ENCODE data around the gene THOC5. TPM values are rescaled to one million over a fixed set of nuclear protein-coding genes. Genes with fewer than 3 reads are reported as not detected.

Gene THOC5
- polyA plus RNA-seq, 3 donors, result 20.8 to 35.0 (median 26.9) TPM

GRCh38 chr22:29478326-29479276, 75.0 kb downstream of the THOC5 start:
- DNase-seq (ENCODE audit: low read depth in 3 of 3, low spot score in 2 of 3), result no peak

GRCh38 chr22:29477723-29478318, 75.7 kb downstream of the THOC5 start:
- DNase-seq (ENCODE audit: low read depth in 3 of 3, low spot score in 2 of 3), result no peak

DNA sequence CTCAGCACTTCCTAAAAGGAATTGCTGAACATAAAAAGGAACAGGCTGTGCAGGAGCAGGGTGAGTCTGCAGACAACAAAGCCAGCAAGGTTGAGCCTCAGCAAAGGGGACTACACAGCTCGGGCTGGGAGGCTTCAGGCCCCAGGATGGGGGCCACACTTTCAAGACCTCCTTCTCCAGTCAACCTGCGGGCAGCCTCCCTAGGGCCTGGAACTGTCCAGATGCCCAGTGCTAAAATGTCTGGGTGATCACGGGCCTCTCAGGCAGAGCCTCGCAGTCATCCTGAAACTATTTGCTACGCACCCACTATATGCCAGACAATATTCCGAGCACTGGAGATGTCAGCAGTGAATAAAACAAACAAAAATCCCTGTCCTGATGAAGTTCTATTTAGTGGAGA, 77.4 kb downstream of the THOC5 start:
- DNase-seq (ENCODE audit: low read depth in 3 of 3, low spot score in 2 of 3), result no peak

- DNase-seq (ENCODE audit: low read depth in 3 of 3, low spot score in 2 of 3), result no peak
Measured at GRCh38 chr22:29475550-29475949, 78.0 kb downstream of the THOC5 start.

GRCh38 chr22:29473001-29473400, 80.6 kb downstream of the THOC5 start:
- no peak for DNase-seq (ENCODE audit: low read depth in 3 of 3, low spot score in 2 of 3)

DNA sequence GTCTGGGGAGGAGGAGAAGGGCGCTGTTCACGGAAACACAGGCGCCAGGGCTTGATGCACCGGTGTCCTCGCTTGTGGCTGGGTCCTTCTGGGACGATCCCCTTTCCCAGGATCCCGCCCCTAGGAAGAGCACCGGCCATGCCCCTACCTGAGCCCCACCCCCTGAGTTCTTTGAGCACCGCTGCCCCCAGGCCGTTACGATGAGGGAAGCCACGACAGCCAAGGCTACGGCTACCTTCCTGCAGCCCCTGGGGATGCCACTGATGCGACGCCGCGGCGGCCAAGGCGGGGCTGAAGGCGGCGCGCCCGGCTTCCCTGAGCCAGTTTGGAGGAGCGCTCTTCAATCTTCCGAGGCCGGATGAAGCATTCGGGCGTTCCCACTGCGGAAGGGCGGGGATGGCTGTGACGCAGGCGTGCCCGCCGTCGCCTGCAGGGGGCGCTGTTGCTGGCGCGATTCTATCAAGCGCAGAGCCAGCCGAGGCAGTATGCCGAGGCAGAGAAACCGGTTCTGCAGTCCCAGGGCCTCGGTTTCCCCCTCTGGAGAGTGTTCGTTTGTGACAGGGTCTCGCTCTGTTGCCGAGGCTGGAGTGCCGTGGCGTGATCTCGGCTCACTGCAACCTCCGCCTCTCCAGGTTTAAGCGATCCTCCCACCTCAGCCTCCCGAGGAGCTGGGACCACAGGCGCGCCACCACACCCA, 83.2 kb downstream of the THOC5 start:
- peak in 1 of 3 donors; percentile 45 for DNase-seq (ENCODE audit: low read depth in 3 of 3, low spot score in 2 of 3)

DNA sequence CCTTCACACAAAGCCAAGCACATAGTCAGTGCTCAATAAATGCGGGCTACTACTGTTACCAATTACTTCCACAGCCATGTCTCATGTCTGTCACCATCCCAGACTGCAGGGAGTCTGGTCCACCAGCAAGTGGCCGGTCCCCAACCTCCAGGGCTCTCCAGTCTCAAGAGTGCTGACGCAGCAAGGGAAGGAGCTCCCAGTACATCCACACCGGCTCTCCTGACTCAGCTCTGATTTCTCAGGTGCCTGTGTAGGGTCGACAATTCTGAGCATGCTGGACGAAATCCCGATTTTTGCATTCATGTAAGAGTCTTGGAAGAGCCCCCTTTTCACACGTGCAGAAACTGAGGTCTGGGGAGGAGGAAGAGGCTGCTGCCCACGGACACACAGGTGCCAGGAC, 83.8 kb downstream of the THOC5 start:
- no peak for DNase-seq (ENCODE audit: low read depth in 3 of 3, low spot score in 2 of 3)

DNA sequence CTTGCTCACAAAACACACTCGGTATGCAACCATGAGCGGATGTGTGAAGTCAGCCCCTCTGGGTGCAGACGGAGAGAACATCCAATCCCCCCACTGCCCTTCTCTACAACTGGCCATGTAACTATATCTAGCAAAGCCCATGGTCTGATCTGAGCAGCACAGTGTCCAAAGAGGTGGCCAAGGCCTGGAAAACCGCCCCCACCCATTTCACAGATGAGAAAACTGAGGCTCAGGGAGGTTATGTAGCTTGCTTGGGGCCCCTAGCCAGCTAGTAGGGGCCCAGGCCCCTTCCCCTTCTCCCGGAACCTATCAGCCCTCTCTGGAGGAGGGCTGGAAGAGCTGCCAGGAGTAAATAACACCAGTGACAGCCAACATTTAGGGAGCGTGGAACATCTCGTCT, 89.0 kb downstream of the THOC5 start:
- no peak for DNase-seq (ENCODE audit: low read depth in 3 of 3, low spot score in 2 of 3)

- no peak for DNase-seq (ENCODE audit: low read depth in 3 of 3, low spot score in 2 of 3)
Measured at GRCh38 chr22:29463629-29464028, 89.9 kb downstream of the THOC5 start.

GRCh38 chr22:29461263-29461662, 92.3 kb downstream of the THOC5 start:
- no peak for DNase-seq (ENCODE audit: low read depth in 3 of 3, low spot score in 2 of 3)

DNA sequence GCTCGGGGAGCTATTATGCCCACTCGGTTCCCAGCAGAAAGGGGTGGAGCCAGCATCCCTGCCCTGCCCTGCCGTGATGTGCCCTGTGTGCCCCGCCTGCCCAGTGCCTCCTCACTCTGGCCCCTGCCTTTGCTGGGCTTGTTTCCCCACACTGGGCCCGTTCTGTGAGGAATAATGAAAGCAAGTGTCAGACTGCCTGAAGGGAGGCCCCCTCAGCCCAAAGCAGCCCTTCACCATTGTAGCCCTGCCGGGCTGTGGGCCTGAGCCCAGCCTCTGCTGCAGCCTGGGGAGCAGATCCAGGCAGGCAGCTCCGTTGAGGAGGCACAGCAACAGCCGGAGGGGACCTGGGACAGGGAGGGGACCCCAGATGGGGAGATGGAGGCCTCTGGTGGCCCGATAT, 93.8 kb downstream of the THOC5 start:
- DNase-seq (ENCODE audit: low read depth in 3 of 3, low spot score in 2 of 3), result no peak

GRCh38 chr22:29458551-29458950, 95.0 kb downstream of the THOC5 start:
- DNase-seq (ENCODE audit: low read depth in 3 of 3, low spot score in 2 of 3), result no peak

DNA sequence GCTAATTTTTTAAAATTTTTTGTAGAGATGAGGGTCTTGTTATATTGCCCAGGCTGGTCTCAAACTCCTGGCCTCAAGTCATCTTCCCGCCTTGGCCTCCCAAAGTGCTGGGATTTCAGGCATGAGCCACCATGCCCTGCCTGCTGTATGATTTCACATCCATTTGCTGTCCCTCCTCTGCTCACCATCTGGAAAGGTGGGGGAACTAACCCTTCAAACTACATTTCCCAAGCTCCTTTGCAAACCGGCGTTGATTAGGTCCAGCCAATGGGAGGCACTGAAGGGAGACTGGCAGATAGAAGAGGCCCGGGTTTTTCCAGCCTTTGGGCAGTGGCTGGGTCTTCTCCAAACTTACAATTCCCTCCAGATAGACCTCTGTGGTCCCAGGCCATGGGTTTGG, 95.8 kb downstream of the THOC5 start:
- no peak for DNase-seq (ENCODE audit: low read depth in 3 of 3, low spot score in 2 of 3)

DNA sequence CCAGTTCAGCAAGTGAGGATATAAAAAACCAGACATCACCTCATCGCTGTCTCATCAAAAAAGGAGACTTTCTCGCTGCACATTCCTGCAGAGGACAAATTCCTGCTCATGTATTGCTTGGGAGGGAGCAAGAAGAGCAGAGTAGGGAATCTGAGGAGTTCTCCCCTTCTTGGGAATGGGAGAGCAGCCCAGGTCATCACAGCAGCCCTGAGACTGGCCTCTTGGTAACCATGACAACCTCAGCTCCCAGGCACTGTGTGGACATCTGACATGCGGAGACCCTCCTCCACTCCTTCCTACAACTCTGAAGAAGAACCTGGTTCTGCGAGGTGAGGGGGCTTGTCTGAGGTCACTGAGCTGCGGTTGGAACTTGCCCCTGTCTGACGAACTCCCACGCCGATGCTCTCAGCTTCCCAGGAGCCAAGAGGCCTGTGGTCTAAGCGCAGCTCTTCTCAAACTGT, 97.3 kb downstream of the THOC5 start:
- no peak for DNase-seq (ENCODE audit: low read depth in 3 of 3, low spot score in 2 of 3)

Other genes starting within 250 kb of the THOC5 start
- 1 to 10 TPM; 4.4 to 6.5 (median 5.6) TPM for gene GAS2L1, start 247.1 kb downstream of the THOC5 start, polyA plus RNA-seq (ENCODE audit: insufficient read length in 3 of 3)
- gene RASL10A, start 238.1 kb downstream of the THOC5 start, polyA plus RNA-seq (ENCODE audit: insufficient read length in 3 of 3), result under 1 TPM in 2 of 3 donors, not detected in 1; 0.12 to 0.26 TPM
- 10 to 100 TPM; 40.9 to 47.3 (median 43.3) TPM for gene AP1B1, start 165.2 kb downstream of the THOC5 start, polyA plus RNA-seq (ENCODE audit: insufficient read length in 3 of 3)
- gene RFPL1, start 115.2 kb downstream of the THOC5 start, polyA plus RNA-seq (ENCODE audit: insufficient read length in 3 of 3), result 1 to 10 TPM; 1.1 to 1.4 (median 1.2) TPM
- gene NEFH, start 73.5 kb downstream of the THOC5 start, polyA plus RNA-seq (ENCODE audit: insufficient read length in 3 of 3), result 10 to 100 TPM in 2 of 3 donors, 1 to 10 TPM in 1; 9.9 to 12.2 (median 11.7) TPM
- 100 to 1,000 TPM; 153 to 169 (median 154) TPM for gene NIPSNAP1, start 27.4 kb upstream of the THOC5 start, polyA plus RNA-seq (ENCODE audit: insufficient read length in 3 of 3)
- 10 to 100 TPM; 26.5 to 29.3 (median 27.1) TPM for gene NF2, start 49.9 kb upstream of the THOC5 start, polyA plus RNA-seq (ENCODE audit: insufficient read length in 3 of 3)
- under 1 TPM; 0.04 to 0.12 (median 0.11) TPM for gene CABP7, start 166.2 kb upstream of the THOC5 start, polyA plus RNA-seq (ENCODE audit: insufficient read length in 3 of 3)
- 10 to 100 TPM; 23.2 to 25.5 (median 24.0) TPM for gene ZMAT5, start 213.2 kb upstream of the THOC5 start, polyA plus RNA-seq (ENCODE audit: insufficient read length in 3 of 3)
- 100 to 1,000 TPM; 137 to 166 (median 149) TPM for gene UQCR10, start 213.6 kb upstream of the THOC5 start, polyA plus RNA-seq (ENCODE audit: insufficient read length in 3 of 3)

All from right renal cortex interstitium (tissue), 3 donors.